ENCODE data around the gene CTIF.
"Not testable (repeated sequence)": the region's sequence is repeated elsewhere in the genome, so short reads cannot be mapped to it uniquely, and the experiment has no call there.

The CTIF gene

GRCh38 chr18:48811977-48812451 lies 273.2 kb downstream of the CTIF start:
- not testable (repeated sequence) for DNase-seq

GRCh38 chr18:48813321-48813720 lies 274.5 kb downstream of the CTIF start:
- DNase-seq, result no peak

GRCh38 chr18:48813833-48814489 lies 275.1 kb downstream of the CTIF start:
- DNase-seq, result peak; percentile 53

- DNase-seq, result no peak
Observed at GRCh38 chr18:48814490-48815178, 275.8 kb downstream of the CTIF start.

GRCh38 chr18:48815179-48815515 lies 276.3 kb downstream of the CTIF start:
- DNase-seq, result no peak

DNA sequence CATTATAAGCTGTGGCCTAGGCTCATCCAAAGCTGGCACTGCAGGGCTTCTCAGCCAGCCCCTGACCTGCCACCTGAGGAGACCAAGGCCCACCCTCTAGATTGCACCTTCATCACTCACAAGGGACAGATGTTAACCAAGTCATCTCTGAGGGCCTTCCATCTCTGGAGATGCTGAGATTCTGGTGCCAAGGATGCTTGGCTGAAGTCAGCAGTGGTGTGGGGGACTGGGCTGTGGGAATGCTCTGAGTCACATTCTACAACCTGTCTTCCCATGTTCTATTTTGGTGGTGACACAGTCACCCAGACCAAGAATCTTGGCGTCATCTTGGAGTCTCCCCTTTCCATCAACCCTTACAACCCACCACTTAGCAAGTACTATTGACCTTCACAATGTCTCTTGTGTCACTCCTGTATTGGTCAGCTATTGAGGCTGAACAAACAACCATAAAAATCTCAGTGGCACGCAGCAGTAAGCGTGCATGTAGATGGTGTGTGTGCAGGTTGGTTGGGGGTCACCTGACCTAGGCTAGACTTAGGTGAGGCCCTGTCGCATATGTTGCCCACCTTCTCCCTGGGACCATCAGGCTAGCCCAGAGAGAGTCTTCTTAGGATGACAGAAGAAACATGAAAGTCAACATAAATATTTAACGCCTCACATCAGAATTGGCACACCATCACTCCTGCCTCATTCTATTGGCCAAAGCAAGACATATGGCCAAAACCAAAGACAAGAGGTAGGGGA lies 276.9 kb downstream of the CTIF start:
- DNase-seq, result peak; percentile 2

GRCh38 chr18:48816554-48816953 lies 277.7 kb downstream of the CTIF start:
- DNase-seq, result no peak

DNA sequence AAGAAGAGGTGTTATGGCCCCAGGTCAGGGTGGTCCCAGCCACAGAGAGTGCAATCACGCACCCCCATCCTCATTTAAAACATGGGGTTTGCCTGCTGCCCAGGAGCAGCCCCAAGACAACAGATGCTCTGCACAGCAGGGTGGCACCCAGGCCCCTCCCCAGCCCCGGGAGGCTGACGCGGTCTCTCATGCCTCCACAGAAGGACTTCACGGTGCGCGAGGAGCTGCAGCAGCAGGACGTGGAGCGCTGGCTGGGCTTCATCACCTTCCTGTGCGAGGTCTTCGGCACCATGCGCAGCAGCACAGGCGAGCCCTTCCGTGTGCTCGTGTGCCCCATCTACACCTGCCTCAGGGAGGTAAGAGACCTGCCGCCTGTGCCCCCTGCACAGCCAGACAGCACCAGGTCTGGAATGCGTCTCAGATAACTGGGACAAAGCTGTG lies 278.2 kb downstream of the CTIF start:
- no peak for DNase-seq

DNA sequence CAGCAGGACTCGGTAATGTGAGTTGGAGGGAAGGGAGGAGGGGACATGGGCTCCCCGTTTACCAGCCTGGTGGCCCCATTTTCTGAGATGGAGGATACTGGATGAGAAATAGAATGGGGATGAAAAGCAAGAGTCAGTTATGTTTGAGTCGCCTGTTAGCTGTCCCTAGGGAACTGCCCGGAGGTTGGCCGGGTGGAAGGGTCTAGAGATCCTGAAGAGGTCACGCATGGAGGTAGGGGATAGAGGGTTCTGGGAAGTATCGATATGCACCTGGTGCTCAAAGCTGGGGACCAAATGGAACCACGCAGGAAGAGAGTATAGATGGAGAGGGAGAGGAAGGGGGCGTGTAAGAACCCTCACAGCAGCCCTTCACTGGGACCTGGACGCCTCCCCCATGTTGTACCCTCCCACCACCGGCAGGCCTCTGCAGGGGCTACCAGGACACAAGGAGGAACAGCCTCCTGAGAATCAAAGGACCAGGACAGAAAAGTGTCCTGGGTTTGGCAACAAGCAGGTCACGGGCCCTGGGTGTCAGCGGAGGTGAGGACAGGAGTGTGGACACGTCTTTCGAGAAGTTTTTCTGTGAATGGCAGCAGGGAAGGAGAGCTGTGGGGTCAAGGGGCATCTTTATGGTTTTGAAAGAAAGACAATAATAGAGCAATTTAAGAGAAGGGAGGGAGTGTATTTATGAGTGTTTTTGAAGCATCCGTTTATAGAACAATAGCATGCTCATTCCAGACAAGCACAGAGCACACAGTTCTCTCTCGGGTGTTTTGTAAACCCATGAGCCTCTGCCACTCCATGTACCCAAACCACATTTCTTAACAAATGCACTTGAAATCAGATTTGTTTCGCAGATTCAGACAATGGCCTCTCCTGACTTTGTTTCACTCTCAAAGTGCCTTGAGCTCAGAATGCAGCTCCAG lies 279.8 kb downstream of the CTIF start:
- peak; percentile 1 for DNase-seq

- peak; percentile 1 for DNase-seq
Observed at GRCh38 chr18:48819276-48819675, 280.4 kb downstream of the CTIF start.

GRCh38 chr18:48819781-48820482 lies 281.1 kb downstream of the CTIF start:
- peak; percentile 0 for DNase-seq

GRCh38 chr18:48820483-48821250 lies 281.8 kb downstream of the CTIF start:
- peak; percentile 2 for DNase-seq

GRCh38 chr18:48821251-48821590 lies 282.4 kb downstream of the CTIF start:
- DNase-seq, result no peak

DNA sequence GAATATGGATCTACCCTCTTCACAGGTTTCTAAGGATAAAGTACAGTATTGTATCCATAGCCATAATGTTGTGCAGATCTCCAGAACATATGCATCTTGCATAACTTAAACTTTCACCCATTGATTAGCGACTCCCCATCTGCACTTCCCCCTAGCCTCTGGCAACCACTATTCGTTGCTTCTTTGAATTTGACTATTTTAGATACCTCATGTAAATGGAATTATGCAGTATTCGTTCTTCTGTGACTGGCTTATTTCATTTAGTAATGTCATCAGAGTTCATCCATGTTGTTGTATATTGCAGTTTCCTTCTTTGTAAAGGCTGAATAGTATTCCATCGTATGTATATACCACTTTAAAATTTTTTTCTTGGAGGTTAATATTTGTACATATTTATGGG lies 283.0 kb downstream of the CTIF start:
- no peak for DNase-seq

GRCh38 chr18:48824231-48824970 lies 285.6 kb downstream of the CTIF start:
- DNase-seq, result no peak

DNA sequence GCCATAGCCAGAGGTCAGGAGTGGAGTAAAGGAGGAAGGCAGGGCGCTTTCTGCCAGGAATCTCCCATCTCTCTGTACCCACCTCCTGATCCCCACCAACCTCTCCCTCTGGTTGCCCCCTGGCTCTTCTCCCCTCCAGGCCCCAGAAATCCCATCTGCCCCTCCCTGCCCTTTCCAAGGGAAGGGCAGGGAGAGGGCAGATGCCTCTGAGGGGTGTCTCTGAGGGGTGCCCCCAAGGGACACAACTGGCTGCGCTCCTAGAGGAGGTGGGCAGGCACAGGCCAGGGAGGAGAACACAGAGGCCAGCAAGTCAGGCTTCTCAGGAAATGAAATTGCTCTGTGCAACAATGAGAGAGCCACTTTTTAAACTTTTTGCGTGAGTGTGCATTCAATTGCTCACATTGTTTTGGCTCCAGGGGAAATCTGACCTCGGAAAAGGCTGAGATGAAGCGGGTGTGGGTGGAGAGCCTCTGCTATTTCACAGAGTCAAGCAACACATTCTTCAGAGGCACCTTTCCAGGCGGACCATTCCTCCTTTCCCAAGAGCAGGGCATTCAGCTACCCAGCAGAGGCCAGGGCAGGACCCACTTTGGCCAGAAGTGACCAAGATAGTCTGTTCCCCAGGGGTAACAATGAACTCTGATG lies 286.4 kb downstream of the CTIF start:
- peak; percentile 1 for DNase-seq

DNA sequence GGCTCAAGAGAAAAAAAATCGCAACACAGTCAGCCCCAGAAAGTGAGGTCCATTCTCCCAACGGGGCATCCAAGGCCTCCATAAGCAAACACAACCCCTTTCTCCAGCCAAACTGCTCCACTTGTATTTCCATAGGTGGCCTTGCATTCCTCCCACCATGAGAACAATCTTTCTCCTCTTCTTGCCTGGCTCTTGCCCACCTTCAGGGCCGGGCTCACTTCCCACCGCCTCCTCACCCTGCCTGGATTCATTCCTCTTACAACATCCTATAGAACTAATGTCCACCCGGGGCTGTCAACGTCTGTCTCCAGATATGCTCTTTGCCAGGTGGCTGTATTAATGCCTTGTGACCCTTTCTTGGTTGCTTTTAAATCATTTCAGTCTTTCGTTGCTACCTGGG lies 287.4 kb downstream of the CTIF start:
- DNase-seq, result no peak

- no peak for DNase-seq
Observed at GRCh38 chr18:48826806-48827205, 288.0 kb downstream of the CTIF start.

- no peak for DNase-seq
Observed at GRCh38 chr18:48827291-48828193, 288.7 kb downstream of the CTIF start.
